HFFc6 (cell line): ENCODE results near the gene CMSS1. TPM values are rescaled to one million over a fixed set of nuclear protein-coding genes. Genes with fewer than 3 reads are reported as not detected.
A peak's percentile ranks its signal among the peaks of the same experiment; 100 is the strongest.

Experiments used
- DNase-seq: peaks from one replicate; pipeline ENCODE4 v3.0.0-alpha.2; 2018
- H3K27ac Mint-ChIP-seq: 2 replicates; pipeline ENCODE4 v1.8.0; 2020; ENCODE audit warnings: mild to moderate bottlenecking, mixed read lengths
- H3K27me3 Mint-ChIP-seq: 2 replicates; pipeline ENCODE4 v1.8.0; 2021; ENCODE audit warnings: mild to moderate bottlenecking, moderate library complexity, mixed read lengths; ENCODE audit not compliant: insufficient read depth
- H3K36me3 Mint-ChIP-seq: 2 replicates; pipeline ENCODE4 v1.8.0; 2021; ENCODE audit warnings: low read depth, mixed read lengths
- H3K4me1 Mint-ChIP-seq: 2 replicates; pipeline ENCODE4 v1.8.0; 2020; ENCODE audit warnings: low read depth, mixed read lengths
- H3K4me3 Mint-ChIP-seq: 2 replicates; pipeline ENCODE4 v1.8.0; 2020; ENCODE audit warnings: mild to moderate bottlenecking, moderate library complexity, mixed read lengths
- H3K9me3 Mint-ChIP-seq: 2 replicates; pipeline ENCODE4 v1.8.0; 2020; ENCODE audit warnings: mild to moderate bottlenecking, mixed read lengths
- CTCF ChIP-seq: fragments of 200-600 bp; sonication (generic); IDR thresholded peaks from 2 replicates; pipeline ENCODE4 v1.5.0; 2021; ENCODE audit warnings: antibody characterized with exemption, mild to moderate bottlenecking
- total RNA-seq, 6 experiments: library from RNA; stranded (reverse); fragmentation: NEBNext Ultra II Directional; extraction: Animal tissue kit (Norgen Biotek cat#: 25700); gene quantifications; 2 replicates in 1 of 6; 3 replicates in 5 of 6; pipeline ENCODE4 v1.2.3, GENCODE V29; 2021

CMSS1 gene
- total RNA-seq, 6 experiments from 2014 or later: 27.8 to 47.0 (median 38.1) TPM

GRCh38 chr3:100069472-100069871, 251.8 kb downstream of the CMSS1 start:
- Mint-ChIP-seq H3K4me3 (no peak overlapping the region), H3K4me1 (peaks cover 74% of the 10 kb centered on the region), H3K27me3 (no peaks in the 10 kb centered on the region; the same call in 1 of the 2 replicates), H3K27ac (no peak overlapping the region), H3K9me3 (no peaks in the 10 kb centered on the region), H3K36me3 (peaks cover 10% of the 10 kb centered on the region)
- TF ChIP-seq CTCF: no peak
- DNase-seq: no peak

- no peaks in the 10 kb centered on the region; the same call in 1 of the 2 replicates for H3K27me3 Mint-ChIP-seq
- peak overlapping the region; percentile 98 for H3K27ac Mint-ChIP-seq
- H3K9me3 Mint-ChIP-seq: no peaks in the 10 kb centered on the region
- peaks cover 10% of the 10 kb centered on the region for H3K36me3 Mint-ChIP-seq
- peak overlapping the region; percentile 15 for H3K4me3 Mint-ChIP-seq
- no peak for DNase-seq
- no peak for TF ChIP-seq CTCF
- peaks cover 83% of the 10 kb centered on the region for H3K4me1 Mint-ChIP-seq
Observed at GRCh38 chr3:100072326-100073048, 254.8 kb downstream of the CMSS1 start.

GRCh38 chr3:100073049-100073713, 255.5 kb downstream of the CMSS1 start:
- peaks cover 10% of the 10 kb centered on the region for H3K36me3 Mint-ChIP-seq
- peak overlapping the region; percentile 98 for H3K27ac Mint-ChIP-seq
- H3K4me1 Mint-ChIP-seq: peaks cover 83% of the 10 kb centered on the region
- H3K4me3 Mint-ChIP-seq: peak overlapping the region; percentile 80
- H3K27me3 Mint-ChIP-seq: no peaks in the 10 kb centered on the region; the same call in 1 of the 2 replicates
- TF ChIP-seq CTCF: no peak
- no peak for DNase-seq
- no peaks in the 10 kb centered on the region for H3K9me3 Mint-ChIP-seq

GRCh38 chr3:100073714-100074307, 256.1 kb downstream of the CMSS1 start:
- H3K4me3 Mint-ChIP-seq: peak overlapping the region; percentile 80
- H3K27ac Mint-ChIP-seq: peak overlapping the region; percentile 98
- no peak for TF ChIP-seq CTCF
- H3K9me3 Mint-ChIP-seq: no peaks in the 10 kb centered on the region
- H3K27me3 Mint-ChIP-seq: no peaks in the 10 kb centered on the region; the same call in 1 of the 2 replicates
- H3K4me1 Mint-ChIP-seq: peaks cover 81% of the 10 kb centered on the region
- DNase-seq: peak; percentile 85
- peaks cover 10% of the 10 kb centered on the region for H3K36me3 Mint-ChIP-seq

GRCh38 chr3:100075196-100075595, 257.5 kb downstream of the CMSS1 start:
- no peak for TF ChIP-seq CTCF
- no peaks in the 10 kb centered on the region for H3K9me3 Mint-ChIP-seq
- DNase-seq: no peak

More at GRCh38 chr3:100075196-100075595, 257.5 kb downstream of the CMSS1 start:
- Mint-ChIP-seq H3K4me1 (peaks cover 68% of the 10 kb centered on the region), H3K27me3 (no peaks in the 10 kb centered on the region; the same call in 1 of the 2 replicates), H3K4me3 (no peak overlapping the region), H3K27ac (no peak overlapping the region), H3K36me3 (peaks cover 10% of the 10 kb centered on the region)
